Endothelial cell of umbilical vein (primary cell): ENCODE results near the gene KIF22. TPM values are rescaled to one million over a fixed set of nuclear protein-coding genes. Genes with fewer than 3 reads are reported as not detected.

Source experiments
- BruUV-seq: library from RNA; stranded (reverse); fragments of 400-500 nt; replicated peaks from 2 replicates; lab custom pipeline; 2021; lab: Mats Ljungman, UMichigan
- CTCF ChIA-PET: fragments of 300-600, 350-600 bp; sonication (Branson Sonifier 250); formaldehyde crosslinking; loops from one replicate; lab custom pipeline; 2021; ENCODE audit warnings: antibody characterized with exemption, inconsistent platforms; lab: Charles Lee
- POLR2A ChIA-PET: fragments of 300-600, 350-600 bp; sonication (Branson Sonifier 250); formaldehyde crosslinking; loops from one replicate; lab custom pipeline; 2021; ENCODE audit warnings: antibody characterized with exemption, inconsistent platforms; lab: Charles Lee
- DNase-seq: peaks from one replicate; pipeline ENCODE4 v3.0.0-alpha.2; 2011; ENCODE audit warnings: low read depth, low spot score
- FAIRE-seq: peaks from 2 replicates; lab custom pipeline; 2011; peaks lifted over from hg19 to GRCh38; lab: Jason Lieb, UNC
- H2AFZ ChIP-seq: 2 replicates; pipeline ENCODE4 v1.6.0; 2012; ENCODE audit warnings: low read depth, low read length, control low read depth, inconsistent platforms
- H3K27ac ChIP-seq: 2 replicates; pipeline ENCODE4 v1.5.1; 2011; ENCODE audit warnings: low read depth, mild to moderate bottlenecking, control low read depth, low read length, moderate library complexity; ENCODE audit not compliant: insufficient read depth
- H3K27me3 ChIP-seq, 2 experiments: 2 replicates each; pipeline versions ENCODE4 v1.6.0 to v1.6.1; 2011; ENCODE audit warnings: low read length in 2 of 2, mixed read lengths in 1 of 2; ENCODE audit not compliant: control insufficient read depth in 2 of 2, insufficient read depth in 2 of 2
- H3K36me3 ChIP-seq, 2 experiments: 2 replicates in 1 of 2; 3 replicates in 1 of 2; pipeline ENCODE4 v1.5.1; 2011; ENCODE audit warnings: low read length in 2 of 2, mild to moderate bottlenecking in 1 of 2, moderate library complexity in 1 of 2; ENCODE audit not compliant: control insufficient read depth in 2 of 2, insufficient read depth in 2 of 2; ENCODE audit errors: extremely low read depth in 1 of 2
- H3K4me1 ChIP-seq: 3 replicates; pipeline ENCODE4 v1.5.1; 2011; ENCODE audit warnings: mild to moderate bottlenecking, low read length; ENCODE audit not compliant: control insufficient read depth, insufficient read depth; ENCODE audit errors: extremely low read depth
- H3K4me2 ChIP-seq: 2 replicates; pipeline ENCODE4 v1.6.1; 2011; ENCODE audit warnings: low read length, control low read depth, mixed read lengths; ENCODE audit not compliant: insufficient read depth
- H3K4me3 ChIP-seq, 3 experiments: fragments of 200-600 bp in 1 of 3; sonication (generic), shearing (Covaris generic) in 1 of 3; replicated peaks in 1 of 3; 2 replicates each; pipeline ENCODE4 v1.5.1; 2011 to 2016; ENCODE audit warnings: control low read depth in 3 of 3, low read length in 3 of 3, mild to moderate bottlenecking in 2 of 3, inconsistent platforms in 1 of 3, low read depth in 1 of 3, moderate library complexity in 1 of 3; ENCODE audit not compliant: insufficient read depth in 1 of 3
- H3K79me2 ChIP-seq: 2 replicates; pipeline ENCODE4 v1.6.0; 2012; ENCODE audit warnings: low read length, inconsistent platforms; ENCODE audit not compliant: control insufficient read depth, insufficient read depth
- H3K9ac ChIP-seq: replicated peaks from 2 replicates; pipeline ENCODE3; 2011; ENCODE audit warnings: low read length, control low read depth; ENCODE audit not compliant: insufficient read depth; ENCODE audit errors: extremely low read depth
- H3K9me1 ChIP-seq: replicated peaks from 3 replicates; pipeline ENCODE4 v1.6.0; 2011; ENCODE audit warnings: mild to moderate bottlenecking, low read length; ENCODE audit not compliant: control insufficient read depth, insufficient read depth; ENCODE audit errors: extremely low read depth
- H3K9me3 ChIP-seq: replicated peaks from 2 replicates; pipeline ENCODE4 v1.5.1; 2012; ENCODE audit warnings: low read length, inconsistent platforms; ENCODE audit not compliant: control insufficient read depth, insufficient read depth
- H4K20me1 ChIP-seq: replicated peaks from 2 replicates; pipeline ENCODE3; 2011; ENCODE audit warnings: mild to moderate bottlenecking, low read length; ENCODE audit not compliant: control insufficient read depth, insufficient read depth; ENCODE audit errors: extremely low read depth
- CTCF ChIP-seq, 2 donors: IDR thresholded peaks; 1 replicate in 1 of 2; 2 replicates in 1 of 2; pipeline ENCODE4 v1.5.1; 2011; ENCODE audit warnings: low read length in 2 of 2, mild to moderate bottlenecking in 2 of 2, moderate library complexity in 2 of 2, control low read depth in 1 of 2, inconsistent platforms in 1 of 2, low read depth in 1 of 2; ENCODE audit not compliant: insufficient read depth in 1 of 2; ENCODE audit errors: extremely low read depth in 1 of 2
- EZH2 ChIP-seq: IDR thresholded peaks from 2 replicates; pipeline ENCODE4 v1.6.1; 2012; ENCODE audit warnings: borderline replicate concordance, low read depth, mild to moderate bottlenecking, moderate library complexity, low read length, inconsistent platforms; ENCODE audit not compliant: severe bottlenecking
- GATA2 ChIP-seq: IDR thresholded peaks from 2 replicates; pipeline ENCODE4 v1.7.0; 2011; ENCODE audit warnings: low read depth, mild to moderate bottlenecking, moderate library complexity, mixed read lengths, low read length; ENCODE audit not compliant: insufficient read length, insufficient read depth
- JUN ChIP-seq: IDR thresholded peaks from 2 replicates; pipeline ENCODE4 v1.6.1; 2011; ENCODE audit warnings: borderline replicate concordance, low read depth; ENCODE audit not compliant: insufficient read length, insufficient read depth
- MAX ChIP-seq: IDR thresholded peaks from 2 replicates; pipeline ENCODE4 v1.6.1; 2011; ENCODE audit not compliant: insufficient read depth, insufficient read length
- MYC ChIP-seq: IDR thresholded peaks from one replicate; pipeline ENCODE4 v1.6.1; 2011; ENCODE audit warnings: mild to moderate bottlenecking, low read depth, low read length
- POLR2A ChIP-seq: IDR thresholded peaks from 2 replicates; pipeline ENCODE4 v1.6.1; 2012; ENCODE audit warnings: low read depth, mild to moderate bottlenecking, control low read depth, low read length
- POLR2AphosphoS5 ChIP-seq: IDR thresholded peaks from 2 replicates; pipeline ENCODE4 v1.6.1; 2012; ENCODE audit warnings: low read depth, mild to moderate bottlenecking, control low read depth, low read length, moderate library complexity; ENCODE audit not compliant: insufficient read depth
- dilution Hi-C: fragments of 300-500 bp; cut with MboI; formaldehyde crosslinking; loops from one replicate; pipeline ENCODE4 v1.15.0; 2019; ENCODE audit warnings: low sequenced_read_pairs; ENCODE audit not compliant: extremely low pct_ligation_motif_present
- intact Hi-C: fragments of 100-400 bp; cut with micrococcal nuclease; formaldehyde crosslinking; loops from one replicate; pipeline ENCODE4 v1.10.0; 2022
- polyA plus RNA-seq, 4 experiments: library from polyadenylated mRNA; depleted of rRNA in 3 of 4; stranded (reverse) in 3 of 4; unstranded in 1 of 4; fragments of >200 nt; gene quantifications; 2 replicates each; pipeline versions ENCODE4 v1.2.1 to v1.2.3, GENCODE V29; 2011 to 2012; ENCODE audit warnings: missing spikeins in 1 of 4
- total RNA-seq: library from RNA; stranded (reverse); gene quantifications from 2 replicates; pipeline ENCODE4 v1.2.3, GENCODE V29; 2021

The KIF22 gene
- total and polyA plus RNA-seq, 2 donors (not counting 3 experiments of a cell fraction or from before 2014, with no cell fraction given) = 67.3 to 90.0 TPM

GRCh38 chr16:29840240-29840639 is 49.7 kb downstream of the KIF22 start:
- BruUV-seq = no TSS peak
- no peak for FAIRE-seq
- Histone ChIP-seq H3K4me1 (no peaks in the 10 kb centered on the region), H3K4me3 (no peak overlapping the region), H3K79me2 (no peaks in the 10 kb centered on the region), H3K36me3 (peaks cover 0 to 16% of the 10 kb centered on the region in 2 experiments), H3K9me3 (no peaks in the 10 kb centered on the region), H3K27ac (no peak overlapping the region), H2AFZ (no peak overlapping the region), H3K27me3 (no peaks in the 10 kb centered on the region), H3K9me1 (no peaks in the 10 kb centered on the region), H3K4me2 (no peak overlapping the region), H3K9ac (no peak overlapping the region), H4K20me1 (no peaks in the 10 kb centered on the region)
- POLR2A ChIA-PET = interaction anchor here (0.6 kb wide), 1 partner anchor 16 kb away, joined by 4 read pairs; no protein-coding TSS in a partner anchor
- no peak for TF ChIP-seq MYC
- TF ChIP-seq CTCF (IDR thresholded peaks at IDR 0.05; ENCODE audit: extremely low read depth in 1 of 2, insufficient read depth in 1 of 2, low read depth in 1 of 2, low read length in 2 of 2) = no peak
- TF ChIP-seq POLR2A = no peak
- TF ChIP-seq EZH2 = no peak
- no peak for TF ChIP-seq JUN
- TF ChIP-seq MAX = no peak
- no peak for TF ChIP-seq GATA2
- TF ChIP-seq POLR2AphosphoS5 = no peak
- CTCF ChIA-PET = interaction anchor here (1.5 to 4.5 kb wide), 3 partner anchors 8 to 23 kb away, joined by 3 to 46 read pairs (median 4); partner anchors contain the start of gene MVP
- dilution Hi-C loops (no loop called here), intact Hi-C loops (no loop called here)
- no peak for DNase-seq
